Lower leg skin (tissue), 3 donors: ENCODE data around the gene SLC35F3.

ENCODE experiments used
- POLR2A ChIP-seq, 2 donors: fragments of 450-650 bp; IDR thresholded peaks; one replicate each; pipeline ENCODE4 v1.6.1; 2016 to 2017; ENCODE audit warnings: antibody characterized with exemption in 2 of 2, mild to moderate bottlenecking in 1 of 2, moderate library complexity in 1 of 2
- TF ChIP-seq, protein P1 (sequence below), 3 donors: fragments of 450-650 bp; IDR thresholded peaks; one replicate each; pipeline ENCODE4 v1.5.1; 2016; ENCODE audit warnings: antibody characterized with exemption in 3 of 3, mild to moderate bottlenecking in 3 of 3, moderate library complexity in 2 of 3

DNA sequence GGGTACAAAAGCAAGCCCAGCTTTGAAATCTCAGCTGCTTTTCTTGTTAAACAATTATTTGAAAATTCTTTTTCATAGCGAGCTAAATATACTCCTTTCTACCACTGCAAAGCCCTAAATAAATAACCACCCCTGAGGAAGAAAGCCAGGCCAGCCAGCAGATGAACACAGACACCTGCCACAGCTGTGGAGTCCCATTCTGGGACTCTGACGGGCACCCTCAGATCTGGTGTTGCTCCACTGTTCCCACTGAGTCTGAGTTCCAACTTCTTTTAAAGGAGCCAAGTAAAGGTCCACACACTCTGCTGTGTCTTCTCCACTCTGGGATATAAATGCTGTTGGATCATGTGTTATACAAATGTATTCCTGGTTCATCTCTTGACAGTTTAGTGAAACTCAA, 391.1 kb downstream of the SLC35F3 start:
- TF ChIP-seq, protein P1, sequence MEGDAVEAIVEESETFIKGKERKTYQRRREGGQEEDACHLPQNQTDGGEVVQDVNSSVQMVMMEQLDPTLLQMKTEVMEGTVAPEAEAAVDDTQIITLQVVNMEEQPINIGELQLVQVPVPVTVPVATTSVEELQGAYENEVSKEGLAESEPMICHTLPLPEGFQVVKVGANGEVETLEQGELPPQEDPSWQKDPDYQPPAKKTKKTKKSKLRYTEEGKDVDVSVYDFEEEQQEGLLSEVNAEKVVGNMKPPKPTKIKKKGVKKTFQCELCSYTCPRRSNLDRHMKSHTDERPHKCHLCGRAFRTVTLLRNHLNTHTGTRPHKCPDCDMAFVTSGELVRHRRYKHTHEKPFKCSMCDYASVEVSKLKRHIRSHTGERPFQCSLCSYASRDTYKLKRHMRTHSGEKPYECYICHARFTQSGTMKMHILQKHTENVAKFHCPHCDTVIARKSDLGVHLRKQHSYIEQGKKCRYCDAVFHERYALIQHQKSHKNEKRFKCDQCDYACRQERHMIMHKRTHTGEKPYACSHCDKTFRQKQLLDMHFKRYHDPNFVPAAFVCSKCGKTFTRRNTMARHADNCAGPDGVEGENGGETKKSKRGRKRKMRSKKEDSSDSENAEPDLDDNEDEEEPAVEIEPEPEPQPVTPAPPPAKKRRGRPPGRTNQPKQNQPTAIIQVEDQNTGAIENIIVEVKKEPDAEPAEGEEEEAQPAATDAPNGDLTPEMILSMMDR (IDR thresholded peaks at IDR 0.05), result no peak
- no peak for TF ChIP-seq POLR2A (IDR thresholded peaks at IDR 0.05)
